ENCODE results near the gene COPS3. TPM values are rescaled to one million over a fixed set of nuclear protein-coding genes. Genes with fewer than 3 reads are reported as not detected.

COPS3 gene
- total RNA-seq, 1 experiment from 2014 or later = 157 TPM

DNA sequence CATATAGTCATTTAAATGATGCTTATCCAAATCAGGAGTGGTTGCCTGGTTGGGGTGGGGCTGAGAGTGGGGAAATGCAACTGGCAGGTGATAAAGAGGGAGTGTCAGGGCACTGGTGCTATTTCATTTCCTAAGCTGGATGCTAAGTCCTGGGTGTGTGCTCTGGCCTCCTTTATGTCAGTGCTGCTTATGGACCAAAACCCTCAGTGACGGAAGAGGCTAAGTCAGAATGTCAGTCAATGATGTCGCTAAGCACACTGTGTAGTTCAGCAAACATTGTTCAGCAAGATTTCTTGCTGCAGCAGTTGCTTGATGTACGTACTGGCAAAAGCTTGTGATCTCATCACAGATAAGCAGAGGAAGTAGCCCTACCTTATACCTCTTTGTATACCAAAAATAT lies 27.6 kb downstream of the COPS3 start:
- H3K27me3 ChIP-seq (replicated peaks; ENCODE audit: insufficient read depth, low read depth, low read length, poor library complexity) = no peaks in the 10 kb centered on the region
- H3K4me1 ChIP-seq (ENCODE audit: insufficient read depth, low read length, poor library complexity, severe bottlenecking) = no peaks in the 10 kb centered on the region
- CTCF ChIA-PET = no interaction called here
- POLR2A ChIA-PET (ENCODE audit: low non-redundant PET) = no interaction called here
- peaks cover 69% of the 10 kb centered on the region for H3K36me3 ChIP-seq (ENCODE audit: insufficient read depth, low read length, poor library complexity, severe bottlenecking)
- H3K27ac ChIP-seq (ENCODE audit: low read depth, low read length, poor library complexity, severe bottlenecking) = no peak overlapping the region
- DNase-seq (ENCODE audit: low spot score) = no peak
- BruUV-seq (replicated peaks) = no TSS peak
- no peaks in the 10 kb centered on the region for H3K9me3 ChIP-seq (ENCODE audit: low read depth, low read length, poor library complexity, severe bottlenecking)
- H3K4me3 ChIP-seq (ENCODE audit: low read depth, low read length, poor library complexity, severe bottlenecking) = no peak overlapping the region
- intact Hi-C loops (cut with micrococcal nuclease; ENCODE audit: unreplicated experiment) = no loop called here
- TF ChIP-seq EZH2 (IDR thresholded peaks at IDR 0.05; ENCODE audit: borderline replicate concordance, low read depth, low read length, poor library complexity, severe bottlenecking) = no peak
- TF ChIP-seq, protein P1, sequence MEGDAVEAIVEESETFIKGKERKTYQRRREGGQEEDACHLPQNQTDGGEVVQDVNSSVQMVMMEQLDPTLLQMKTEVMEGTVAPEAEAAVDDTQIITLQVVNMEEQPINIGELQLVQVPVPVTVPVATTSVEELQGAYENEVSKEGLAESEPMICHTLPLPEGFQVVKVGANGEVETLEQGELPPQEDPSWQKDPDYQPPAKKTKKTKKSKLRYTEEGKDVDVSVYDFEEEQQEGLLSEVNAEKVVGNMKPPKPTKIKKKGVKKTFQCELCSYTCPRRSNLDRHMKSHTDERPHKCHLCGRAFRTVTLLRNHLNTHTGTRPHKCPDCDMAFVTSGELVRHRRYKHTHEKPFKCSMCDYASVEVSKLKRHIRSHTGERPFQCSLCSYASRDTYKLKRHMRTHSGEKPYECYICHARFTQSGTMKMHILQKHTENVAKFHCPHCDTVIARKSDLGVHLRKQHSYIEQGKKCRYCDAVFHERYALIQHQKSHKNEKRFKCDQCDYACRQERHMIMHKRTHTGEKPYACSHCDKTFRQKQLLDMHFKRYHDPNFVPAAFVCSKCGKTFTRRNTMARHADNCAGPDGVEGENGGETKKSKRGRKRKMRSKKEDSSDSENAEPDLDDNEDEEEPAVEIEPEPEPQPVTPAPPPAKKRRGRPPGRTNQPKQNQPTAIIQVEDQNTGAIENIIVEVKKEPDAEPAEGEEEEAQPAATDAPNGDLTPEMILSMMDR (conservative IDR thresholded peaks at IDR 0.05; ENCODE audit: low read depth, low read length) = no peak

DNA sequence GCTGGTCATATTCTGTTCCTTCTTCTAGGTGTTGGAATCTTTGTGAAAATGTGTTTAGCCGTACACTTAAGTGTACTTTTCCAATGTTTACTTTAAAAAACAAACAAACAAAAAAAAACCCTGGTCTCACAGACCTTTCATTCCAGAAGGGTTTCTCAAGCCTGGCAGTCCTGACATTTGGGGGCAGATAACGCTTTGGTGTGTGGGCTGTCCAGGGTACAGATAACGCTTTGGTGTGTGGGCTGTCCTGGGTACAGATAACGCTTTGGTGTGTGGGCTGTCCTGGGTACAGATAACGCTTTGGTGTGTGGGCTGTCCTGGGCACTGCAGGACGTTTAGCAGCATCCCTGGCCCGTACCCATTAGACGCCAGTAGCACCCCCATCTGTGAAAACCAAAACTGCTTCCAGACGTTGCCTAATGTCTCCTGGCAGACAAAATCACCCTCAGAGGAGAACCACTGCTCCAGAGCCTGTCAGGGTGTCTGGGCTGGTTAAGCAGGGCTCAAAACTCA lies 28.8 kb downstream of the COPS3 start:
- Histone ChIP-seq H3K27ac (ENCODE audit: low read depth, low read length, poor library complexity, severe bottlenecking) (no peak overlapping the region), H3K27me3 (replicated peaks; ENCODE audit: insufficient read depth, low read depth, low read length, poor library complexity) (no peaks in the 10 kb centered on the region), H3K36me3 (ENCODE audit: insufficient read depth, low read length, poor library complexity, severe bottlenecking) (peaks cover 73% of the 10 kb centered on the region), H3K4me1 (ENCODE audit: insufficient read depth, low read length, poor library complexity, severe bottlenecking) (no peaks in the 10 kb centered on the region), H3K4me3 (ENCODE audit: low read depth, low read length, poor library complexity, severe bottlenecking) (no peak overlapping the region), H3K9me3 (ENCODE audit: low read depth, low read length, poor library complexity, severe bottlenecking) (no peaks in the 10 kb centered on the region)
- no TSS peak for BruUV-seq (replicated peaks)
- ChIA-PET CTCF (no interaction called here), POLR2A (ENCODE audit: low non-redundant PET) (no interaction called here)
- intact Hi-C loops (cut with micrococcal nuclease; ENCODE audit: unreplicated experiment) = no loop called here
- TF ChIP-seq, protein P1 (conservative IDR thresholded peaks at IDR 0.05; ENCODE audit: low read depth, low read length) = no peak
- no peak for TF ChIP-seq EZH2 (IDR thresholded peaks at IDR 0.05; ENCODE audit: borderline replicate concordance, low read depth, low read length, poor library complexity, severe bottlenecking)
- no peak for DNase-seq (ENCODE audit: low spot score)

DNA sequence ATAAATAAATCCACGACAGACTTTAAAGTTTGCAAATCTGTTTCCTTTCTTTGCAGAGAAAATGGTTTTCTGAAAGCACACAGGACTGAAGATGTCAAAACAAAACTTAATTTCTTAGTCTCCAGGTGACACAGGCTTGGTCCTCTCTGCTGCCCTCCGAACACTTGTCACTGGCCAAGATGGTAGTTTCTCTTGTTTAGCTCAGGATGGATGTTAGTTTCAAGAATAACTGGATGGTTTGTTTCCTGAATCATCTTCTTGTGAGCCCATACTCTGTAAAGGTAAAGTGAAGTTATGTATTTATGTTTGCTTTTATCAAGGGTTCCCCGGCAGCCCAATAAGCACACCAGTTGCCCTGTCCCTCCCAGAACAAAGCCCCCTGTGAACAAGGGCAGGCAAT lies 34.2 kb downstream of the COPS3 start:
- no peak overlapping the region for H3K4me3 ChIP-seq (ENCODE audit: low read depth, low read length, poor library complexity, severe bottlenecking)
- TF ChIP-seq EZH2 (IDR thresholded peaks at IDR 0.05; ENCODE audit: borderline replicate concordance, low read depth, low read length, poor library complexity, severe bottlenecking) = no peak
- TF ChIP-seq, protein P1 (conservative IDR thresholded peaks at IDR 0.05; ENCODE audit: low read depth, low read length) = no peak
- H3K9me3 ChIP-seq (ENCODE audit: low read depth, low read length, poor library complexity, severe bottlenecking) = no peaks in the 10 kb centered on the region
- DNase-seq (ENCODE audit: low spot score) = no peak
- no peaks in the 10 kb centered on the region for H3K27me3 ChIP-seq (replicated peaks; ENCODE audit: insufficient read depth, low read depth, low read length, poor library complexity)
- H3K36me3 ChIP-seq (ENCODE audit: insufficient read depth, low read length, poor library complexity, severe bottlenecking) = peaks cover 46% of the 10 kb centered on the region
- H3K4me1 ChIP-seq (ENCODE audit: insufficient read depth, low read length, poor library complexity, severe bottlenecking) = no peaks in the 10 kb centered on the region
- POLR2A ChIA-PET (ENCODE audit: low non-redundant PET) = no interaction called here
- intact Hi-C loops (cut with micrococcal nuclease; ENCODE audit: unreplicated experiment) = no loop called here
- no TSS peak for BruUV-seq (replicated peaks)
- CTCF ChIA-PET = no interaction called here
- no peak overlapping the region for H3K27ac ChIP-seq (ENCODE audit: low read depth, low read length, poor library complexity, severe bottlenecking)
